Measurements from ENCODE around the gene CHST5. TPM values are rescaled to one million over a fixed set of nuclear protein-coding genes. Genes with fewer than 3 reads are reported as not detected.
A peak's percentile ranks its signal among the peaks of the same experiment; 100 is the strongest.

CHST5 gene
- total and polyA plus RNA-seq, 9 of the 15 experiments (the other 6 are each of a cell fraction or from before 2014, with no cell fraction given), result 0.06 to 0.21 (median 0.14) TPM; not detected in 5

DNA sequence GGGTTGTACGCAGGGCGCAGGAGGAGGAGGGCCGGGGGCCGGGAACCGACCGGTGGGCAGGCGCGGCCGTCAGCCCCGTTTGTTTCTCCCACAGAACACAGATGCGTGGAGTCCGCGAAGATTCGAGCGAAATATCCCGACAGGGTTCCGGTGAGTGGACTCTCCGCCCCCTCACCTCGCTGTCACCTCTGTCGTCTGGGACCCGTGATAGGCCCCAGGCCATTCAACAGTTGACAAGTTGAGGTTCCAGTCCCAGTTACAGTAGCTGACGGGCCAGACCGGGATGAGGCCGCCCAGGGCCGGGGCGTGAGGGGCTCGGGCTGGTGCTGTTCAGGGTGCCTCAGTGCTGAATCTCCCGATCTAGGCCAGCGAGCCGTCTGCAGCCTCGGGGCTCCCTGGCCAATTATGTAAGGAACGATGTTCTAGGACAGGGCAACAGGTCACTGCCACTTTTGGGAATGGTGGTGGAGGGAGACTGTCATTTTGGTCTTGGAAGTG is 30.9 kb upstream of the CHST5 start:
- H3K27ac ChIP-seq (ENCODE audit: extremely low read depth, low read depth, low read length), result peak overlapping the region; percentile 74
- H3K4me2 ChIP-seq (ENCODE audit: insufficient read depth, low read length), result peak overlapping the region; percentile 91
- H3K9me3 ChIP-seq (replicated peaks; ENCODE audit: control insufficient read depth, insufficient read depth, low read depth, low read length), result no peaks in the 10 kb centered on the region
- peak overlapping the region; percentile 40; the same call in 1 of the 2 replicates for H2AFZ ChIP-seq (ENCODE audit: low read depth, low read length)
- 3% methylated on average over 31 of the region's 32 CpGs for WGBS (ENCODE audit: insufficient coverage, low coverage, missing lambda C conversion rate)
- H3K9ac ChIP-seq (ENCODE audit: insufficient read depth in 1 of 2, low read depth in 2 of 2, low read length in 2 of 2), result peak overlapping the region; percentile 73 to 95
- no peaks in the 10 kb centered on the region for H3K27me3 ChIP-seq (ENCODE audit: control insufficient read depth in 2 of 2, insufficient read depth in 2 of 2, low read length in 2 of 2)
- peaks cover 15 to 28% of the 10 kb centered on the region in 2 experiments; a peak in 4 of 5 replicates for H3K4me1 ChIP-seq (replicated peaks in 1 of 2; ENCODE audit: control insufficient read depth in 2 of 2, insufficient read depth in 2 of 2, low read length in 2 of 2)
- peaks cover 7% of the 10 kb centered on the region; the same call in 1 of the 2 replicates for H4K20me1 ChIP-seq (replicated peaks; ENCODE audit: control insufficient read depth, insufficient read depth, low read length)
- ChIA-PET POLR2A (interaction anchor here (1.3 to 2.0 kb wide), 4 partner anchors 8 to 22 kb away, joined by 3 to 11 read pairs (median 5); no protein-coding TSS in a partner anchor), CTCF (ENCODE audit: low intra/inter-chr PET ratio) (interaction anchor here (0.6 kb wide), 1 partner anchor 11 kb away, joined by 3 read pairs; no protein-coding TSS in a partner anchor)
- DNase-seq (ENCODE audit: extremely low read depth in 1 of 4, low spot score in 3 of 4) (peak; percentile 48 to 57 (median 52)), ATAC-seq (peak; percentile 58), FAIRE-seq (peak; percentile 37)
- BruUV-seq (replicated peaks), result no TSS peak
- in situ Hi-C loops (cut with MboI), result no loop called here
- peaks cover 19% of the 10 kb centered on the region for H3K79me2 ChIP-seq (ENCODE audit: control insufficient read depth, insufficient read depth, low read length)
- H3K9me1 ChIP-seq (ENCODE audit: control insufficient read depth, insufficient read depth, low read length), result no peaks in the 10 kb centered on the region
- peak overlapping the region; percentile 95 for H3K4me3 ChIP-seq
- intact Hi-C loops (cut with micrococcal nuclease), result loop anchor here (1.0 kb wide), 1 partner anchor 53 kb away; no protein-coding TSS in a partner anchor
- H3K36me3 ChIP-seq (ENCODE audit: control insufficient read depth, insufficient read depth, low read length), result peaks cover 44% of the 10 kb centered on the region; the same call in 2 of the 3 replicates
- TF ChIP-seq GABPB1 (CRISPR knock-in tag; IDR thresholded peaks at IDR 0.05) (no peak), TCF15 (CRISPR knock-in tag; IDR thresholded peaks at IDR 0.05) (no peak), NFATC3 (IDR thresholded peaks at IDR 0.05) (no peak), TRIM24 (IDR thresholded peaks at IDR 0.05) (no peak), TEAD1 (CRISPR knock-in tag; IDR thresholded peaks at IDR 0.05) (0 out of 4 replicates have a peak, but pooled peaks of 1 of the 2 experiments have one; percentile 4), MCM7 (IDR thresholded peaks at IDR 0.05) (no peak), KAT2B (IDR thresholded peaks at IDR 0.05; ENCODE audit: low read depth, low read length) (no peak), E2F1 (CRISPR knock-in tag; IDR thresholded peaks at IDR 0.05) (no peak), GATAD2B (IDR thresholded peaks at IDR 0.05; ENCODE audit: borderline replicate concordance) (no peak), PTTG1 (tag; IDR thresholded peaks at IDR 0.05; ENCODE audit: low read depth) (no peak), ZNF197 (CRISPR knock-in tag; IDR thresholded peaks at IDR 0.05; ENCODE audit: low read depth) (no peak), PCBP1 (IDR thresholded peaks at IDR 0.05; ENCODE audit: low read depth, low read length, poor library complexity, severe bottlenecking) (peak; percentile 1), SMAD1 (IDR thresholded peaks at IDR 0.05; ENCODE audit: low read depth, low read length, partially characterized antibody) (no peak), RUNX1 (IDR thresholded peaks at IDR 0.05; ENCODE audit: low read depth) (no peak), HCFC1 (IDR thresholded peaks at IDR 0.05; ENCODE audit: low read depth, low read length) (no peak), SIN3A (IDR thresholded peaks at IDR 0.05; ENCODE audit: borderline replicate concordance in 2 of 2, control insufficient read depth in 1 of 2, low read depth in 2 of 2, low read length in 2 of 2) (peak; percentile 63 to 85; a peak in 3 of 4 replicates), ZBED1 (IDR thresholded peaks at IDR 0.05) (peak; percentile 98), PHF8 (IDR thresholded peaks at IDR 0.05; ENCODE audit: borderline replicate concordance, low read length) (no peak), HNRNPL (IDR thresholded peaks at IDR 0.05; ENCODE audit: low read depth, low read length) (no peak), PHF20 (IDR thresholded peaks at IDR 0.05; ENCODE audit: partially characterized antibody) (no peak), HMGXB4 (CRISPR knock-in tag; IDR thresholded peaks at IDR 0.05) (0 out of 2 replicates have a peak, but pooled peaks have one; percentile 76)

All from K562 (cell line).